WTC11 (cell line): Measurements from ENCODE around the gene KCNG2. TPM values are rescaled to one million over a fixed set of nuclear protein-coding genes. Genes with fewer than 3 reads are reported as not detected.

Experiments used
- ATAC-seq: fragments of 200-7000 bp; cut with Tn5 transposase; 2 replicates; pipeline ENCODE4 v1.10.0; 2021; ENCODE audit warnings: mild to moderate bottlenecking, moderate library complexity
- CTCF ChIA-PET: fragments of 300-600 bp; sonication (Branson Sonifier 250); formaldehyde crosslinking; loops from one replicate; lab custom pipeline; 2021; ENCODE audit warnings: antibody characterized with exemption; lab: Charles Lee
- POLR2A ChIA-PET: fragments of 350-600 bp; sonication (Branson Sonifier 250); formaldehyde crosslinking; loops from one replicate; lab custom pipeline; 2021; ENCODE audit warnings: antibody characterized with exemption; lab: Charles Lee
- DNase-seq: peaks from one replicate; pipeline ENCODE4 v3.0.0; 2021; ENCODE audit warnings: low spot score
- H3K27ac Mint-ChIP-seq: 2 replicates; pipeline ENCODE4 v1.8.0; 2021; ENCODE audit warnings: mixed read lengths
- H3K27me3 Mint-ChIP-seq: 2 replicates; pipeline ENCODE4 v1.8.0; 2021; ENCODE audit warnings: low read depth, mild to moderate bottlenecking, moderate library complexity, mixed read lengths
- H3K36me3 Mint-ChIP-seq: 2 replicates; pipeline ENCODE4 v1.8.0; 2021; ENCODE audit warnings: mixed read lengths
- H3K4me1 Mint-ChIP-seq: 2 replicates; pipeline ENCODE4 v1.8.0; 2022; ENCODE audit warnings: mixed read lengths
- H3K4me3 Mint-ChIP-seq: 2 replicates; pipeline ENCODE4 v1.8.0; 2021; ENCODE audit warnings: mild to moderate bottlenecking, moderate library complexity, mixed read lengths
- H3K9me3 Mint-ChIP-seq: 2 replicates; pipeline ENCODE4 v1.8.0; 2021; ENCODE audit warnings: mixed read lengths
- ARID4B ChIP-seq: sonication (generic); formaldehyde crosslinking; IDR thresholded peaks from 2 replicates; pipeline ENCODE4 v1.8.0; 2023; ENCODE audit warnings: missing genetic modification reagents, mild to moderate bottlenecking, borderline replicate concordance
- ATF1 ChIP-seq: sonication (generic); formaldehyde crosslinking; IDR thresholded peaks from 2 replicates; pipeline ENCODE4 v1.8.1; 2023; ENCODE audit warnings: mild to moderate bottlenecking, moderate library complexity, missing genetic modification reagents
- CBFB ChIP-seq: sonication (generic); formaldehyde crosslinking; IDR thresholded peaks from 2 replicates; pipeline ENCODE4 v1.8.1; 2022; ENCODE audit warnings: mild to moderate bottlenecking, low read depth, missing genetic modification reagents
- CDX4 ChIP-seq: fragments of 250-450 bp; sonication (Bioruptor Pico); IDR thresholded peaks from 2 replicates; pipeline ENCODE4 v1.9.0; 2021; ENCODE audit warnings: moderate library complexity, mild to moderate bottlenecking, inconsistent platforms, borderline replicate concordance
- E2F1 ChIP-seq: sonication (generic); formaldehyde crosslinking; IDR thresholded peaks from 2 replicates; pipeline ENCODE4 v1.8.0; 2022; ENCODE audit warnings: mild to moderate bottlenecking, missing genetic modification reagents
- ETV6 ChIP-seq: sonication (generic); formaldehyde crosslinking; IDR thresholded peaks from 2 replicates; pipeline ENCODE4 v1.8.1; 2022; ENCODE audit warnings: mild to moderate bottlenecking, missing genetic modification reagents
- HMGA2 ChIP-seq: fragments of 250-450 bp; sonication (Bioruptor Pico); IDR thresholded peaks from 2 replicates; pipeline ENCODE4 v1.4.0; 2021; ENCODE audit warnings: mild to moderate bottlenecking, moderate library complexity
- KAT7 ChIP-seq: sonication (generic); formaldehyde crosslinking; IDR thresholded peaks from 2 replicates; pipeline ENCODE4 v1.8.1; 2023; ENCODE audit warnings: missing genetic modification reagents, mild to moderate bottlenecking, borderline replicate concordance
- MAX ChIP-seq: sonication (generic); formaldehyde crosslinking; IDR thresholded peaks from 2 replicates; pipeline ENCODE4 v1.8.0; 2022; ENCODE audit warnings: mild to moderate bottlenecking, missing genetic modification reagents
- MXD4 ChIP-seq: fragments of 250-450 bp; sonication (Bioruptor Pico); IDR thresholded peaks from 2 replicates; pipeline ENCODE4 v1.8.0; 2021; ENCODE audit warnings: mild to moderate bottlenecking, moderate library complexity, borderline replicate concordance
- NR3C1 ChIP-seq: sonication (generic); formaldehyde crosslinking; conservative IDR thresholded peaks from 2 replicates; pipeline ENCODE4 v1.8.1; 2023; ENCODE audit warnings: low read depth, mild to moderate bottlenecking, missing genetic modification reagents
- PRDM15 ChIP-seq: sonication (generic); formaldehyde crosslinking; IDR thresholded peaks from 2 replicates; pipeline ENCODE4 v1.8.0; 2022; ENCODE audit warnings: missing genetic modification reagents
- TP53 ChIP-seq: sonication (generic); formaldehyde crosslinking; IDR thresholded peaks from 2 replicates; pipeline ENCODE4 v1.8.1; 2023; ENCODE audit warnings: mild to moderate bottlenecking, missing genetic modification reagents
- USF2 ChIP-seq: sonication (generic); formaldehyde crosslinking; IDR thresholded peaks from 2 replicates; pipeline ENCODE4 v1.8.1; 2023; ENCODE audit warnings: mild to moderate bottlenecking, missing genetic modification reagents, moderate library complexity
- ZNF232 ChIP-seq: sonication (generic); formaldehyde crosslinking; IDR thresholded peaks from 2 replicates; pipeline ENCODE4 v1.8.0; 2022; ENCODE audit warnings: mild to moderate bottlenecking, missing genetic modification reagents
- ZNF317 ChIP-seq: sonication (generic); formaldehyde crosslinking; IDR thresholded peaks from 2 replicates; pipeline ENCODE4 v1.8.1; 2023; ENCODE audit warnings: low read depth, mild to moderate bottlenecking, moderate library complexity, missing genetic modification reagents, borderline replicate concordance
- ZSCAN18 ChIP-seq: fragments of 250-450 bp; sonication (Bioruptor Pico); IDR thresholded peaks from 2 replicates; pipeline ENCODE4 v2.1.2; 2022; ENCODE audit warnings: mild to moderate bottlenecking, moderate library complexity
- total RNA-seq: library from RNA; stranded (reverse); gene quantifications from 3 replicates; pipeline ENCODE4 v1.2.3, GENCODE V29; 2021

The KCNG2 gene
- total RNA-seq, 1 experiment from 2014 or later = 0.50 TPM

- TF ChIP-seq CDX4 = no peak
- TF ChIP-seq, all 79 proteins: peak for 0
These were observed 92.9 kb downstream of the KCNG2 start (continued) for GRCh38 chr18:79890674-79891073.

GRCh38 chr18:79896738-79897137, 99.0 kb downstream of the KCNG2 start:
- Mint-ChIP-seq H3K4me1 (no peaks in the 10 kb centered on the region), H3K36me3 (peaks cover 67% of the 10 kb centered on the region)
- ATAC-seq = no peak
- TF ChIP-seq PRDM15 (CRISPR knock-in tag) (no peak), ZNF317 (CRISPR knock-in tag) (peak; percentile 76), CBFB (CRISPR knock-in tag) (no peak), TP53 (no peak)
- TF ChIP-seq, all 79 proteins: peak for 1
- Mint-ChIP-seq H3K9me3 (peaks cover 71% of the 10 kb centered on the region), H3K27me3 (peaks cover 68% of the 10 kb centered on the region), H3K27ac (no peak overlapping the region), H3K4me3 (no peak overlapping the region)
- ChIA-PET CTCF (no interaction called here), POLR2A (no interaction called here)
- DNase-seq = no peak

- Mint-ChIP-seq H3K36me3 (peaks cover 63% of the 10 kb centered on the region), H3K4me3 (no peak overlapping the region), H3K27ac (no peak overlapping the region), H3K9me3 (peaks cover 60% of the 10 kb centered on the region), H3K27me3 (peaks cover 55% of the 10 kb centered on the region), H3K4me1 (no peaks in the 10 kb centered on the region)
- no peak for DNase-seq
- ChIA-PET CTCF (no interaction called here), POLR2A (no interaction called here)
- no peak for ATAC-seq
- TF ChIP-seq ARID4B (CRISPR knock-in tag) (no peak), ATF1 (CRISPR knock-in tag) (no peak), E2F1 (CRISPR knock-in tag) (no peak), ZSCAN18 (no peak), NR3C1 (CRISPR knock-in tag) (no peak), ETV6 (CRISPR knock-in tag) (no peak), MXD4 (no peak), TP53 (no peak), ZNF232 (CRISPR knock-in tag) (no peak), USF2 (no peak), HMGA2 (no peak), MAX (CRISPR knock-in tag) (no peak), KAT7 (CRISPR knock-in tag) (no peak)
- TF ChIP-seq, all 79 proteins: peak for 0
These were observed 100.3 kb downstream of the KCNG2 start for GRCh38 chr18:79897940-79898625.
